H1 (cell line): ENCODE results near the gene MRPL22. TPM values are rescaled to one million over a fixed set of nuclear protein-coding genes. Genes with fewer than 3 reads are reported as not detected.

Experiments
- CTCF ChIA-PET: fragments of 300-600 bp; sonication (Branson Sonifier 250); formaldehyde crosslinking; loops from one replicate; lab custom pipeline; 2021; ENCODE audit not compliant: partially characterized antibody; lab: Charles Lee
- POLR2A ChIA-PET: fragments of 300-600 bp; sonication (Branson Sonifier 250); formaldehyde crosslinking; loops from one replicate; lab custom pipeline; 2021; ENCODE audit warnings: inconsistent platforms; ENCODE audit not compliant: partially characterized antibody; lab: Charles Lee
- DNase-seq, 2 experiments: peaks; one replicate each; pipeline versions ENCODE4 v3.0.0 to v3.0.0-alpha.2; 2010 to 2022; ENCODE audit warnings: low spot score in 2 of 2, low read depth in 1 of 2, mixed read lengths in 1 of 2
- FAIRE-seq: peaks from 2 replicates; lab custom pipeline; 2011; peaks lifted over from hg19 to GRCh38; lab: Jason Lieb, UNC
- H2AFZ ChIP-seq: 2 replicates; pipeline ENCODE4 v1.8.1; 2012; ENCODE audit warnings: low read length, inconsistent platforms
- H2AK5ac ChIP-seq: 2 replicates; pipeline ENCODE4 v1.6.1; 2013; ENCODE audit warnings: low read depth, low read length
- H2BK120ac ChIP-seq: replicated peaks from 2 replicates; pipeline ENCODE3; 2013; ENCODE audit warnings: low read depth, low read length, inconsistent platforms
- H2BK12ac ChIP-seq: 2 replicates; pipeline ENCODE4 v1.6.1; 2013; ENCODE audit warnings: low read depth, low read length
- H2BK15ac ChIP-seq: 2 replicates; pipeline ENCODE4 v1.6.1; 2013; ENCODE audit warnings: low read length
- H2BK20ac ChIP-seq: 2 replicates; pipeline ENCODE4 v1.6.1; 2013; ENCODE audit warnings: low read length
- H2BK5ac ChIP-seq: 2 replicates; pipeline ENCODE4 v1.6.1; 2013; ENCODE audit warnings: low read depth, low read length
- H3K14ac ChIP-seq: 2 replicates; pipeline ENCODE4 v1.6.1; 2013; ENCODE audit warnings: inconsistent platforms; ENCODE audit not compliant: insufficient read length
- H3K18ac ChIP-seq: 2 replicates; pipeline ENCODE4 v1.6.1; 2013; ENCODE audit warnings: low read length; ENCODE audit errors: extremely low read depth
- H3K23ac ChIP-seq: 2 replicates; pipeline ENCODE4 v1.6.1; 2013; ENCODE audit warnings: inconsistent platforms; ENCODE audit not compliant: insufficient read length
- H3K23me2 ChIP-seq: 2 replicates; pipeline ENCODE4 v1.6.1; 2013; ENCODE audit warnings: low read depth, low read length
- H3K27ac ChIP-seq: 2 replicates; pipeline ENCODE4 v1.6.1; 2011; ENCODE audit warnings: low read depth, low read length, inconsistent platforms
- H3K27me3 ChIP-seq, 4 experiments: replicated peaks in 1 of 4; 1 replicate in 1 of 4; 2 replicates in 3 of 4; pipeline versions ENCODE4 v1.6.1 to v1.8.1; 2011 to 2013; ENCODE audit warnings: low read length in 3 of 4, mild to moderate bottlenecking in 3 of 4, inconsistent platforms in 2 of 4, mixed read lengths in 2 of 4, moderate library complexity in 1 of 4; ENCODE audit not compliant: control insufficient read depth in 3 of 4, insufficient read depth in 3 of 4; ENCODE audit errors: extremely low read depth in 1 of 4
- H3K36me3 ChIP-seq, 4 experiments: 2 replicates each; pipeline versions ENCODE4 v1.6.1 to v1.8.1; 2011 to 2013; ENCODE audit warnings: mild to moderate bottlenecking in 4 of 4, low read length in 3 of 4, moderate library complexity in 2 of 4, control low read depth in 1 of 4, inconsistent platforms in 1 of 4; ENCODE audit not compliant: insufficient read depth in 4 of 4, control insufficient read depth in 2 of 4
- H3K4ac ChIP-seq: replicated peaks from 2 replicates; pipeline ENCODE3; 2013; ENCODE audit warnings: low read length, low read depth, mixed read lengths, inconsistent platforms; ENCODE audit not compliant: insufficient read length
- H3K4me1 ChIP-seq, 4 experiments: replicated peaks in 1 of 4; 1 replicate in 1 of 4; 2 replicates in 3 of 4; pipeline versions ENCODE4 v1.6.1 to v1.8.1; 2011 to 2013; ENCODE audit warnings: low read length in 3 of 4, inconsistent platforms in 2 of 4, mixed read lengths in 1 of 4; ENCODE audit not compliant: insufficient read depth in 4 of 4, control insufficient read depth in 3 of 4
- H3K4me2 ChIP-seq, 2 experiments: 2 replicates each; pipeline versions ENCODE4 v1.6.1 to v1.8.1; 2011 to 2013; ENCODE audit warnings: low read depth in 2 of 2, low read length in 2 of 2, control low read depth in 1 of 2, inconsistent platforms in 1 of 2, mild to moderate bottlenecking in 1 of 2; ENCODE audit not compliant: insufficient read depth in 1 of 2
- H3K4me3 ChIP-seq, 4 experiments: fragments of 200-600, 300-600 bp in 1 of 4; sonication (generic), shearing (Covaris generic), sonication (Bioruptor Twin) in 1 of 4; 2 replicates each; pipeline versions ENCODE4 v1.5.1 to v1.8.1; 2011 to 2016; ENCODE audit warnings: low read length in 4 of 4, low read depth in 3 of 4, control low read depth in 2 of 4, inconsistent platforms in 2 of 4, mild to moderate bottlenecking in 2 of 4, mixed read lengths in 1 of 4, moderate library complexity in 1 of 4; ENCODE audit not compliant: insufficient read depth in 2 of 4; ENCODE audit errors: extremely low read depth in 1 of 4
- H3K56ac ChIP-seq: replicated peaks from 2 replicates; pipeline ENCODE3; 2013; ENCODE audit warnings: low read depth, mild to moderate bottlenecking, mixed read lengths, low read length, inconsistent platforms; ENCODE audit not compliant: insufficient read length
- H3K79me1 ChIP-seq: 2 replicates; pipeline ENCODE4 v1.6.1; 2013; ENCODE audit warnings: low read depth, low read length, control low read depth
- H3K79me2 ChIP-seq, 2 experiments: 2 replicates each; pipeline versions ENCODE4 v1.6.1 to v1.8.1; 2012 to 2013; ENCODE audit warnings: low read length in 2 of 2, mild to moderate bottlenecking in 2 of 2, inconsistent platforms in 1 of 2; ENCODE audit not compliant: insufficient read depth in 2 of 2, control insufficient read depth in 1 of 2
- H3K9ac ChIP-seq, 4 experiments: replicated peaks in 1 of 4; 1 replicate in 1 of 4; 2 replicates in 3 of 4; pipeline versions ENCODE4 v1.6.1 to v1.8.1; 2011 to 2013; ENCODE audit warnings: low read depth in 3 of 4, low read length in 3 of 4, control low read depth in 2 of 4, mild to moderate bottlenecking in 2 of 4, moderate library complexity in 2 of 4, inconsistent platforms in 1 of 4; ENCODE audit errors: extremely low read depth in 1 of 4
- H3K9me3 ChIP-seq, 2 experiments: 2 replicates each; pipeline versions ENCODE4 v1.6.1 to v1.8.1; 2012 to 2013; ENCODE audit warnings: mild to moderate bottlenecking in 2 of 2, moderate library complexity in 2 of 2, control low read depth in 1 of 2, inconsistent platforms in 1 of 2, low read depth in 1 of 2, low read length in 1 of 2, mixed read lengths in 1 of 2; ENCODE audit not compliant: insufficient read depth in 2 of 2
- H4K20me1 ChIP-seq, 2 experiments: replicated peaks in 1 of 2; 2 replicates each; pipeline versions ENCODE3 to v1.8.1; 2011 to 2013; ENCODE audit warnings: inconsistent platforms in 2 of 2, low read length in 2 of 2, mild to moderate bottlenecking in 1 of 2; ENCODE audit not compliant: insufficient read depth in 2 of 2, control insufficient read depth in 1 of 2
- H4K5ac ChIP-seq: 2 replicates; pipeline ENCODE4 v1.6.1; 2013; ENCODE audit warnings: low read length, low read depth, mixed read lengths, inconsistent platforms; ENCODE audit not compliant: insufficient read length
- H4K8ac ChIP-seq: 2 replicates; pipeline ENCODE4 v1.8.0; 2013; ENCODE audit warnings: mild to moderate bottlenecking, moderate library complexity, low read length, inconsistent platforms; ENCODE audit not compliant: insufficient read depth; ENCODE audit errors: extremely low read depth
- H4K91ac ChIP-seq: replicated peaks from 2 replicates; pipeline ENCODE3; 2013; ENCODE audit warnings: low read length, mixed read lengths, inconsistent platforms; ENCODE audit not compliant: insufficient read length
- BCL11A ChIP-seq, 2 experiments: IDR thresholded peaks; one replicate each; pipeline ENCODE4 v1.6.1; 2011; ENCODE audit warnings: low read depth in 2 of 2, low read length in 2 of 2, mild to moderate bottlenecking in 2 of 2
- BRCA1 ChIP-seq: IDR thresholded peaks from 2 replicates; pipeline ENCODE4 v1.6.1; 2012; ENCODE audit warnings: low read depth, low read length, improper control_type of control experiment
- CBX5 ChIP-seq: fragments of 300-800, 300-1000 bp; sonication (generic); IDR thresholded peaks from 2 replicates; pipeline ENCODE4 v1.7.1; 2016; ENCODE audit warnings: antibody characterized with exemption, low read length, low read depth
- EGR1 ChIP-seq: IDR thresholded peaks from 2 replicates; pipeline ENCODE4 v1.6.1; 2011; ENCODE audit warnings: low read depth, low read length, borderline replicate concordance
- EP300 ChIP-seq, 2 experiments: IDR thresholded peaks; 1 replicate in 1 of 2; 2 replicates in 1 of 2; pipeline ENCODE4 v1.6.1; 2011 to 2012; ENCODE audit warnings: low read depth in 2 of 2, low read length in 2 of 2, mild to moderate bottlenecking in 2 of 2, borderline replicate concordance in 1 of 2, inconsistent platforms in 1 of 2, moderate library complexity in 1 of 2
- RFX5 ChIP-seq: IDR thresholded peaks from 2 replicates; pipeline ENCODE4 v1.6.1; 2011; ENCODE audit warnings: low read depth, low read length, improper control_type of control experiment, borderline replicate concordance
- SAP30 ChIP-seq: fragments of 300-600 bp; sonication (generic); IDR thresholded peaks from 2 replicates; pipeline ENCODE4 v1.7.1; 2012; ENCODE audit warnings: low read length, moderate library complexity, mild to moderate bottlenecking, inconsistent platforms; ENCODE audit not compliant: insufficient read depth, insufficient replicate concordance
- SIN3A ChIP-seq, 2 experiments: IDR thresholded peaks in 1 of 2; conservative IDR thresholded peaks in 1 of 2; 2 replicates each; pipeline ENCODE4 v1.6.1; 2011 to 2012; ENCODE audit warnings: low read length in 2 of 2, improper control_type of control experiment in 1 of 2, low read depth in 1 of 2, mild to moderate bottlenecking in 1 of 2
- SP4 ChIP-seq: IDR thresholded peaks from 2 replicates; pipeline ENCODE4 v1.6.1; 2012; ENCODE audit warnings: low read length, inconsistent platforms
- YY1 ChIP-seq: IDR thresholded peaks from 2 replicates; pipeline ENCODE4 v1.6.1; 2011; ENCODE audit warnings: low read depth, mild to moderate bottlenecking, low read length
- WGBS, 2 experiments: shearing (Covaris generic) in 1 of 2; methylation state at CpG; one replicate each; pipeline versions ENCODE4 v1.1.6 to v1.1.7; 2013 to 2015; ENCODE audit warnings: low lambda C conversion rate in 2 of 2, mixed read lengths in 2 of 2, inconsistent platforms in 1 of 2, low coverage in 1 of 2, missing lambda C conversion rate in 1 of 2; ENCODE audit not compliant: insufficient replicate concordance in 2 of 2, insufficient coverage in 1 of 2, insufficient read length in 1 of 2; ENCODE audit errors: extremely low coverage in 1 of 2, missing lambda C conversion rate in 1 of 2; 5-methylcytosine and 5-hydroxymethylcytosine counted together
- polyA plus RNA-seq, 7 experiments: library from polyadenylated mRNA; depleted of rRNA in 3 of 7; stranded (reverse) in 5 of 7; unstranded in 2 of 7; fragments of >200 nt in 5 of 7; fragments of 200-250 nt in 2 of 7; gene quantifications; 1 replicate in 5 of 7; 2 replicates in 1 of 7; 4 replicates in 1 of 7; pipeline versions ENCODE4 v1.2.1 to v1.2.3, GENCODE V29; 2011 to 2013; ENCODE audit warnings: missing spikeins in 2 of 7, mixed read lengths in 2 of 7
- total RNA-seq: library from RNA; stranded (reverse); fragmentation: NEBNext Ultra II Directional; extraction: Animal tissue kit (Norgen Biotek cat#: 25700); gene quantifications from 2 replicates; pipeline ENCODE4 v1.2.1, GENCODE V29; 2021
- TF ChIP-seq, protein P1 (sequence below): IDR thresholded peaks from 2 replicates; pipeline ENCODE4 v1.6.1; 2012; ENCODE audit warnings: low read length, inconsistent platforms

Gene MRPL22
- total and polyA plus RNA-seq, 2 of the 8 experiments (the other 6 are each of a cell fraction or from before 2014, with no cell fraction given) = 46.8 to 65.6 TPM

GRCh38 chr5:155010881-155011280 is 70.0 kb downstream of the MRPL22 start:
- H3K14ac ChIP-seq = no peak overlapping the region
- H3K27me3 ChIP-seq = no peaks in the 10 kb centered on the region
- 85% methylated on average over 3 of the region's 3 CpGs; no CpG with 5 or more reads in 1 of the 2 experiments for WGBS, 2 experiments
- no peak overlapping the region for H2BK20ac ChIP-seq
- POLR2A ChIA-PET = no interaction called here
- no peak overlapping the region for H4K91ac ChIP-seq
- H2BK15ac ChIP-seq = no peak overlapping the region
- H2BK5ac ChIP-seq = no peak overlapping the region
- H2AFZ ChIP-seq = no peak overlapping the region
- no peaks in the 10 kb centered on the region for H3K9me3 ChIP-seq
- no peak overlapping the region for H2AK5ac ChIP-seq
- no peak for TF ChIP-seq CBX5
- TF ChIP-seq EGR1 = no peak
- no peak for TF ChIP-seq YY1
- TF ChIP-seq SIN3A (conservative IDR thresholded peaks at IDR 0.05 in 1 of 2, IDR thresholded peaks at IDR 0.05 in 1 of 2; ENCODE audit: low read depth in 1 of 2, low read length in 2 of 2) = no peak
- no peak for TF ChIP-seq SP4
- TF ChIP-seq, protein P1, sequence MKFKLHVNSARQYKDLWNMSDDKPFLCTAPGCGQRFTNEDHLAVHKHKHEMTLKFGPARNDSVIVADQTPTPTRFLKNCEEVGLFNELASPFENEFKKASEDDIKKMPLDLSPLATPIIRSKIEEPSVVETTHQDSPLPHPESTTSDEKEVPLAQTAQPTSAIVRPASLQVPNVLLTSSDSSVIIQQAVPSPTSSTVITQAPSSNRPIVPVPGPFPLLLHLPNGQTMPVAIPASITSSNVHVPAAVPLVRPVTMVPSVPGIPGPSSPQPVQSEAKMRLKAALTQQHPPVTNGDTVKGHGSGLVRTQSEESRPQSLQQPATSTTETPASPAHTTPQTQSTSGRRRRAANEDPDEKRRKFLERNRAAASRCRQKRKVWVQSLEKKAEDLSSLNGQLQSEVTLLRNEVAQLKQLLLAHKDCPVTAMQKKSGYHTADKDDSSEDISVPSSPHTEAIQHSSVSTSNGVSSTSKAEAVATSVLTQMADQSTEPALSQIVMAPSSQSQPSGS = no peak
- TF ChIP-seq RFX5 = no peak
- TF ChIP-seq BCL11A (IDR thresholded peaks at IDR 0.05; ENCODE audit: low read depth in 2 of 2, low read length in 2 of 2) = no peak
- no peak for TF ChIP-seq EP300 (IDR thresholded peaks at IDR 0.05; ENCODE audit: borderline replicate concordance in 1 of 2, low read depth in 2 of 2, low read length in 2 of 2)
- no peak for TF ChIP-seq BRCA1
- TF ChIP-seq SAP30 = no peak
- TF ChIP-seq, all 59 proteins: peak for 0
- no peak overlapping the region for H4K8ac ChIP-seq
- H3K79me1 ChIP-seq = no peaks in the 10 kb centered on the region
- H2BK120ac ChIP-seq = no peak overlapping the region
- H3K27ac ChIP-seq = no peak overlapping the region
- no peak overlapping the region for H3K4me3 ChIP-seq
- H3K9ac ChIP-seq = no peak overlapping the region
- no peaks in the 10 kb centered on the region for H3K79me2 ChIP-seq
- H3K23ac ChIP-seq = no peak overlapping the region
- H4K5ac ChIP-seq = no peak overlapping the region
- CTCF ChIA-PET = interaction anchor here (0.6 kb wide), 1 partner anchor 128 kb away, joined by 3 read pairs; no protein-coding TSS in a partner anchor
- no peaks in the 10 kb centered on the region for H3K36me3 ChIP-seq
- H3K4me1 ChIP-seq = no peaks in the 10 kb centered on the region
- no peak overlapping the region for H3K4ac ChIP-seq
- FAIRE-seq (no peak), DNase-seq (no peak)
- no peak overlapping the region for H3K56ac ChIP-seq
- H2BK12ac ChIP-seq = no peak overlapping the region
- H3K18ac ChIP-seq = no peak overlapping the region
- H3K4me2 ChIP-seq = no peak overlapping the region
- no peaks in the 10 kb centered on the region for H3K23me2 ChIP-seq
- no peaks in the 10 kb centered on the region for H4K20me1 ChIP-seq
